ENCODE data around the gene TMEM14C. TPM values are rescaled to one million over a fixed set of nuclear protein-coding genes. Genes with fewer than 3 reads are reported as not detected.

The TMEM14C gene
- 10 to 100 TPM; 74.9 to 76.6 TPM for total RNA-seq

DNA sequence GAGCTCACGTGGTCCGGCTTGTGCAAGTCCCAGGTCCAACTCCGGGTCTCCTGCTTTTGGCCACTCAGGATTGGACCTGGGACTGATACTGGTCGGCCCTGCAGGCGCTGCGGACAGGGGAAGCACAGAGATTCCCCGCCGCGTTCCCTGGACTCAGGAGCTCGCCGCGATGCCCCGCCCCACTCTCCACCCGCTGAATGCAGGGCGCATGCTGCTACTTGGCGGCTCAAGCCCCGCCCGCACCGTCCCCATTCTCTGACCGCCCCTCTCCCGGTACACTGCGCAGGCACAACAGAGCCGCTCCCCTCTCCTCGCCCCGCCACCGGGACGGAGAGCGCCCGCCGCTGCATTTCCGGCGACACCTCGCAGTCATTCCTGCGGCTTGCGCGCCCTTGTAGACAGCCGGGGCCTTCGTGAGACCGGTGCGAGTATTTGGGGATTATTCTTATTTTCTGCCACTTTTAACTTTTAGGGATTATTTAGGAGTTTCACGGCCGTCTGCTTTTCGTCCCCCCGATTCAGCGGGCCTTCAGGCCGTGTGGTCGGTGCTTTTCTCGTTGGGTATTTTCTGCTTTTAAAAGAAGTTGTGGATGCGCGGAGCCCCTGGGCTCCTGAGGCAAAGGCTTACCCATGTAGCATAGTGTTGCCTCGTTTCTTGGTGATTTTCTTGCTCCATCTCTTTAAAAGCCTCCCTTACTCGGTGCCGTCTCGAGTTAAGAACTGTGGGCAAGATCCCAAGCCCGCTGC lies at the start of gene TMEM14C:
Gene TMEM14C (plus strand): TSS at position 251 of the 747 bp plus-strand sequence. CDS start 1,544 bp downstream, outside the sequence.
- Mint-ChIP-seq H3K36me3 (ENCODE audit: insufficient read depth in 2 of 2) (peaks cover 5 to 19% of the 10 kb centered on the region in 2 donors), H3K4me3 (peak within 1 kb of the TSS; percentile 94 to 96), H3K27ac (peak within 1 kb of the TSS; percentile 96), H3K4me1 (ENCODE audit: low read depth) (peaks cover 42% of the 10 kb centered on the region), H3K9me3 (peaks cover 3 to 5% of the 10 kb centered on the region in 2 donors), H3K27me3 (ENCODE audit: low read depth) (no peaks in the 10 kb centered on the region)
- peak; percentile 90 to 95 for ATAC-seq (replicated peaks in 1 of 2)
- DNase-seq, result peak; percentile 93 to 94

DNA sequence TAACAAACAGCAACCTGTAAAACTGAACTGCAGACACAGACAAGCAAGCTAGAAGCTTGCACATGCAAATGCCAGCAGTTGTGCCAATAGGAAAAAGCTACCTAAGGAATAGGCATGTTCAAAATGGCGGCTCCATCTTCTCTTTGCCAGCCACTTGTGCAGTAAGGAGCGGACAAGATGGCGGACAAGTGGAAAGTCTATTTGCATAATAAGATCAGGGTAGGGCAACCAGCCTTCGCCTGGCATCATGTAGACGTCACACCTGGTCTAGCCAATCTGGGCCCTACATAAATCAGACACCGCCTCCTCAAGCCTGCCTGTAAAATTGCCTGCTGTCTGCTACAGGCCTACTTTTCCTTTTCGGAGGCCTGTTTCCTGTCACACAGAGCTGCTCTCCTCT lies 46.5 kb upstream of the TMEM14C start:
- no peak for ATAC-seq (replicated peaks in 1 of 2)

DNA sequence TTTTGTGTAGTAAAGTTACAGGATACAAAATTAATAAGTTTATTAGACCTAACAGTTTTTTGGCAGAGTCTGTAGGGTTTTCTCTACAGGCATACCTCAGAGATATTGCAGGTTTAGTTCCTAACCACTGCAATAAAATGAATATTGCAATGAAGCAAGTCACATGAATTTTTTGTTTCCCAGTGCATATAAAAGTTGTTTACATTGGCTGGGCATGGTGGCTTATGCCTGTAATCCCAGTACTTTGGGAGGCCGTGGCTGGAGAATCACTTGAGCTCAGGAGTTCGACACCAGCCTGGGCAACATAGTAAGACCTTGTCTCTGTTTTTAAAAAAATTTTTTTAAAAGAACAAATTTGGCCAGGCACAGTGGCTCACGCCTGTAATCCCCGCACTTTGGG lies 44.4 kb upstream of the TMEM14C start:
- no peak for DNase-seq
- peaks cover 6% of the 10 kb centered on the region for H3K27me3 Mint-ChIP-seq (ENCODE audit: low read depth)
- no peak overlapping the region for H3K4me3 Mint-ChIP-seq
- peaks cover 15% of the 10 kb centered on the region for H3K4me1 Mint-ChIP-seq (ENCODE audit: low read depth)
- no peaks in the 10 kb centered on the region for H3K9me3 Mint-ChIP-seq
- H3K27ac Mint-ChIP-seq, result no peak overlapping the region
- ATAC-seq (replicated peaks in 1 of 2), result no peak
- H3K36me3 Mint-ChIP-seq (ENCODE audit: insufficient read depth in 2 of 2), result no peaks in the 10 kb centered on the region

More for the DNA sequence above, 46.5 kb upstream of the TMEM14C start:
- H3K4me3 Mint-ChIP-seq, result no peak overlapping the region
- DNase-seq, result no peak
- no peaks in the 10 kb centered on the region for H3K4me1 Mint-ChIP-seq (ENCODE audit: low read depth)
- H3K27ac Mint-ChIP-seq, result no peak overlapping the region
- peaks cover 11% of the 10 kb centered on the region for H3K27me3 Mint-ChIP-seq (ENCODE audit: low read depth)
- H3K9me3 Mint-ChIP-seq, result no peaks in the 10 kb centered on the region
- H3K36me3 Mint-ChIP-seq (ENCODE audit: insufficient read depth in 2 of 2), result no peaks in the 10 kb centered on the region

DNA sequence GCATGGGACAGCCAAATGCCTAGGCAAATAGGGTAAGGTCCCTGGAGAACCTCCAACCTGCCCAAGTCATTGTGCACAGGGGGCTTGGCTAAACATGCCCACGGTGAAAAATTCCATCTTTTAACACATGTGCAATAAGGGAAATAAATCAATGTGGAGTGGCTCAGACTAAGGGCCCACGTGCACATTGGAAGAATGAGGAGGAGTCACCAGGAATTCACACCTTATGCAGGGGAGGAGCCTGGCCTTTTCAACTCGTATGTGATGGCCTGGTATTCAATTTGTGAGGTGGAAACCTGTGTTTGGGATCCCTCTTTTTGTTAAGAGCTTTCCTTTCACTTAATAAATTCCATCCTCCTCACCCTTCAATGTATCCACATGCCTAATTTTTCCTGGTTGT lies 41.1 kb upstream of the TMEM14C start:
- Mint-ChIP-seq H3K27me3 (ENCODE audit: low read depth) (peaks cover 4% of the 10 kb centered on the region), H3K27ac (no peak overlapping the region), H3K4me1 (ENCODE audit: low read depth) (peaks cover 41% of the 10 kb centered on the region), H3K4me3 (no peak overlapping the region), H3K9me3 (no peaks in the 10 kb centered on the region), H3K36me3 (ENCODE audit: insufficient read depth in 2 of 2) (no peaks in the 10 kb centered on the region)
- ATAC-seq (replicated peaks in 1 of 2) (no peak), DNase-seq (no peak)

DNA sequence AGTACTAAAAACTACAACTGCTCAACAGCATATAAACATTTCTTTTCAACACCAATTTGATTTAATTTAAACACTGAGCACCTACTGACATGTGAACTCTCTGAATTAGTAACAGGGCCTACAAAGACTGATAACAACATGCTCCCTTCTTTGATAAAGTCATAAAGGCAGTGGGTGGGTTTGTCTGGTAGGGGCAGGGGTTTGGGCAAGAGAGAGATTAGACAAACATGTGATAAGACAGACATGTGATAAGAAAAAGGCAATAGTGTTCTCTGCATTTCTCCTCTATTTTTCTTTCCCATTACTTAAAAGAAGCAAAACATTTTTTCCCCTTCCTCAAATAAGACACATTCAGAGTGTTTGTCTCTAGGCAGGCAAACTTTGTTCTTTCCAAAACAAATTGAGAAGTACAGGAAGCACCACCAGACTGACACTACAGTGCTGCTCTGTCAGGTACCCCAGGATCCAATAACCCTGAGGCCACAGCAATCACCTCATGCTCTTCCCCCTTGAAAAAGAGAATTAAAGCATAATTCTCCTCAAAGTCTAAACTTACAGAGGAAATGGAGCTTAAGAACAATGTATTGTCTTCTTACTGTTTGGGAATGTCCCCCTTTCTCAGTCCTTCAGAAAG lies 40.4 kb upstream of the TMEM14C start:
- Mint-ChIP-seq H3K4me1 (ENCODE audit: low read depth) (peaks cover 41% of the 10 kb centered on the region), H3K27ac (peak overlapping the region; percentile 17), H3K4me3 (no peak overlapping the region), H3K36me3 (ENCODE audit: insufficient read depth in 2 of 2) (no peaks in the 10 kb centered on the region), H3K9me3 (no peaks in the 10 kb centered on the region), H3K27me3 (ENCODE audit: low read depth) (peaks cover 4% of the 10 kb centered on the region)
- no peak for ATAC-seq (replicated peaks in 1 of 2)
- DNase-seq, result no peak

DNA sequence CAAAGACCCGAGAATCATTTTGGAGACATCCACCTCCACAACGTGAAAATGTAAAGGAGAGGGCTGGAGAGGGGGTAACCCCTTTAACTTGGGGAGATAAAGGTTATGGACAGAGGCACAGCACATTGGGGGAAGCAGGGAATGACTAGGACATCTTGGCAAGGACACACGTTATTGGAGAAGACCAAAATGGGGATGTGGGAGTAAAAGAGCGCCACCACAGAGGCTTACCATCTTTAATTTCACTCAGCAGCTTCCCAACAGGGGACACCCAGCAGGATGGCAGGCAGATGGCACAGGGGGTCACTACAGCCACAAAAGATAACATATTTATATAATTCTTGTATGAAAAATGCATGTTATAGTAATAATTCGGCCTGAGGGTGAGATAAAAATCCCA lies 38.3 kb upstream of the TMEM14C start:
- DNase-seq (no peak), ATAC-seq (replicated peaks in 1 of 2) (no peak)
- no peaks in the 10 kb centered on the region for H3K9me3 Mint-ChIP-seq
- H3K27me3 Mint-ChIP-seq (ENCODE audit: low read depth), result peaks cover 4% of the 10 kb centered on the region
- no peaks in the 10 kb centered on the region for H3K36me3 Mint-ChIP-seq (ENCODE audit: insufficient read depth in 2 of 2)
- H3K4me3 Mint-ChIP-seq, result peak overlapping the region in 1 of 2 donors; percentile 57
- no peak overlapping the region for H3K27ac Mint-ChIP-seq
- H3K4me1 Mint-ChIP-seq (ENCODE audit: low read depth), result peaks cover 41% of the 10 kb centered on the region

DNA sequence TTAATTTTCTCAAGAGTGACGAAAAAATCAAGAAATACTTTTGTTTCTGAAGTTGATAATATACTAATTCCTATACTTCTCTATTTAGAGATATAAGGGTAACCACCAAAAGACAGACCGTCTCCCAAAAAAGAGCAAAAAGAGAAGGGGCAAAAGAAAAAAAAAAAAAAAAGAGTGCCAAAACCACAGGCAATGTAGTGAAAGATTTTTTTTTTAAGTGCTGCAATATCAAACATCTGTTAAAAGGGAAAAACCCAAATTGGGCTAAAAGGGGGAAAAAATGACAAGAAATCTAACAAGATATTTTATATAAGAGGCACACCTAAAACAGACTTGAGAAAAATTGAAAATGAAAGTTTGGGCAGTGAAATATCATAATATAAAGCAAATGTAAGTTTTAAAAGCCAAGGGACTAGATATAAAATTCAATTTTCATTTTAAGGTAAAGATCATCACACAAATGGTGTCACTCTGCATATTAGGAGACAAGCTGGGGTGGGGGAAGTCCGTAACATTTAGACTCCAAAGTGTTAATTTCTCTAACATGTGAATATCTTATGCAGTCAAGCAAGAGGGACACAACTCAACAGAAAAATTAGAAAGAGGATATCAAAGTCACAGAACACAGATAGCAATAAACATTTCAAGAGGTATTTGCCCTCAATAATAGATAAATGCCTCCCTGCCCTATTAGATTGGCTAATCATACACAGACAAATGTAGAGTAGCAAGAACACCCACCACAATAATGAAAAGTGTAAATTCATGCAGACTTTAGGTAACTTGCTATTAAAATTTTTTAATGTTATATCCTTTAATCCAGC lies 37.6 kb upstream of the TMEM14C start:
- DNase-seq (no peak), ATAC-seq (replicated peaks in 1 of 2) (no peak)
- Mint-ChIP-seq H3K4me3 (peak overlapping the region in 1 of 2 donors; percentile 57), H3K27me3 (ENCODE audit: low read depth) (peaks cover 4% of the 10 kb centered on the region), H3K4me1 (ENCODE audit: low read depth) (peaks cover 41% of the 10 kb centered on the region), H3K9me3 (no peaks in the 10 kb centered on the region), H3K27ac (no peak overlapping the region), H3K36me3 (ENCODE audit: insufficient read depth in 2 of 2) (no peaks in the 10 kb centered on the region)

DNA sequence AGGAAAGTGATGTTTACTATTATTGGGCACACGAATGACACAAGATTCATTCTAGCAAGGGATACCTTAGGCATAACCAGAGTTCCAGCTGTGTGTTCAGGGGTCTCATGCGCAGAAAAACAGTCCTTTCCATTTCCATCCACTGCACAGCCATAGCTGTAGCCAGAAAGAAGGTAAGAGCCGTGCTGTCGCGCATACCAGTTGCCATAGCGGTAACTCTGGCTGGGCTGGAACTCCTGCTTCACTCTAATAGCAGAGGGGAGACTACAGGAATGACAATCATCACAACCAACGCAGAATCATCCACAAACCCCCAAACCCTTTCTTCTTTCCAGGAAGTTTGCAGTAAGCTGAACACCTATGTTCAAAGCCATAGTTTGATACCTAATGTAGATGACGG lies 36.0 kb upstream of the TMEM14C start:
- Mint-ChIP-seq H3K36me3 (ENCODE audit: insufficient read depth in 2 of 2) (no peaks in the 10 kb centered on the region), H3K27me3 (ENCODE audit: low read depth) (peaks cover 4% of the 10 kb centered on the region), H3K9me3 (no peaks in the 10 kb centered on the region), H3K27ac (no peak overlapping the region), H3K4me3 (no peak overlapping the region), H3K4me1 (ENCODE audit: low read depth) (peaks cover 41% of the 10 kb centered on the region)
- DNase-seq (no peak), ATAC-seq (replicated peaks in 1 of 2) (no peak)

DNA sequence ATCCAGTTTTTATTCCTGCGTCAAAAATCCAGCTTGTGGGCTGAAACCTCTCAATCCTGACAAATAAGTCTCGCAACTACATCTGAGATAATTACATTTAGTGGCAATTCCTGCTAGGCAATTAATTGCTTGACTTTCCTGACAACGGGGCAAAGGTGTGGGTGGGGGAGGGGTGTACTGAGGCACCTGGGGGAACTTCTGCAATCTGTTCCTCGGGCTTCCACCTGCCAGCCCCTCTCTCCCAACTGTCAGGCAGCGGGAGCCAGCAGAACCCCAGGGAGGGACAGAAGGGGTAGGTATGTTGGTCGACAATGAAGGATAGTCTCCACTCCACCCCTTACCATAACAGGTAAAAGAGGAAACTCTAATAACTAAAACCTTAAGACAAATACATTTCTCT lies 35.3 kb upstream of the TMEM14C start:
- Mint-ChIP-seq H3K27ac (no peak overlapping the region), H3K4me3 (no peak overlapping the region), H3K4me1 (ENCODE audit: low read depth) (peaks cover 38% of the 10 kb centered on the region), H3K27me3 (ENCODE audit: low read depth) (peaks cover 4% of the 10 kb centered on the region), H3K36me3 (ENCODE audit: insufficient read depth in 2 of 2) (peaks cover 0 to under 1% of the 10 kb centered on the region in 2 donors), H3K9me3 (no peaks in the 10 kb centered on the region)
- DNase-seq (no peak), ATAC-seq (replicated peaks in 1 of 2) (no peak)

DNA sequence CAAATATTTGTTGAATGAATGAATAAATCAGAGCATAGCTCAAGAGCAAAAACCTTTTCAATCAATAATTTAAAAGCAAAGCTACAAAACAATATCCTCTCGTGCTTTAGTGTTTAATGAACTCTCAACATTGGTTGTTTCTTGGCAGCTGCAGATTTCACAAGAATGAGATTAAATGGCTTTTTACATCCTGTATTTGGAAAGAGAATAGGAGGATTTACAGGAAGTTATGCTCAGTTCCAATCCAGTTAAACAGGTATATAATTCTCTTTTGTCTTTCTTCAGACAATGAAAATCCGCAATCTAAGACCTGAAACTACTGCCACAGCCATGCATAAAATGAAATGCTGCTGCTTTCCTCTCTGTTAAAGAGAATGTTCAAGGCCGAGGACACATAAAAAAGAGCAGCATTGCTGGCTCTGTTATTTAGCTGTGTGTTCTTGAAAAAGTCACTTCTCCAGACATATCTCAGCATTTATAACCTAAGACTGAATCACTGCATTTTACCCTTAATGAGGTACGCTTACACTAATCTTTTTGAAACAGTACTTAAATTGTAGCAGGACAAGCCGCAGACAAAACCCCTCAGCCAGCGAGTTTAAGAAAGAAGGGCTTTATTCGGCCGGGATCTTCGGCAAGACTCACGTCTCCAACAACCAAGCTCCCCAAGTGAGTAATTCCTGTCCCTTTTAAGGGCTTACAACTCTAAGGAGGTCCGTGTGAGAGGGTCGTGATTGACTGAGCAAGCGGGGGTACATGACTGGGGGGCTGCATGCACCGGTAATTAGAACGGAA lies 32.0 kb upstream of the TMEM14C start:
- Mint-ChIP-seq H3K4me1 (ENCODE audit: low read depth) (peaks cover 26% of the 10 kb centered on the region), H3K9me3 (no peaks in the 10 kb centered on the region), H3K27me3 (ENCODE audit: low read depth) (no peaks in the 10 kb centered on the region), H3K27ac (no peak overlapping the region), H3K36me3 (ENCODE audit: insufficient read depth in 2 of 2) (peaks cover 8 to 15% of the 10 kb centered on the region in 2 donors), H3K4me3 (no peak overlapping the region)
- DNase-seq, result no peak
- ATAC-seq (replicated peaks in 1 of 2), result no peak

DNA sequence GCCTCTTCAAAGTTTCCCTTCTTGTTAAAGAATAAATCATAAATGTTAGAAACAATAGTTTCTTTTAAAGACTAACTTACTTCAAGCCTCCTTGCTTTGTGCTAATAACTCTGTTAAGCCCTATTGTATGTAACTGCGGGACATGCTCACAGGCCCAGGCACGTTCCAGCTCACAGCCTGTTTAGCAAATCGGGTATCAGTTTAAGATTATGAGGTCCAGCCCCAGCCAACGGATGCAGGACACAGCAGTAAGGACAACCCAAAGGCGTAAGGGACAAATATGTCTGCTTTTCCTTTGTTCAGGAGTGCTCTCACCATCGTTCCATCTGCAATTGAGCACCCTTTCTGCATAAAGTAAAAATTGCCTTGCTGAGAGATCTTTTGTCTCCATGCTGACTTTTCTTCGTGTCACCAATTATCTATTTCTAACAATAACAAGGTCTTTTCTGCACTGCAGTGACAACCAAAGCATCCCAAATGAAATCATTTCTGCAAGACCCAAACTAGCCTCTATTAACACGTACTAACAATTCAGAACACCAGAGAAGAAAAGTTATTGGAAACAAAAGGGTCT lies 29.8 kb upstream of the TMEM14C start:
- ATAC-seq (replicated peaks in 1 of 2) (no peak), DNase-seq (no peak)
- peaks cover 46% of the 10 kb centered on the region for H3K4me1 Mint-ChIP-seq (ENCODE audit: low read depth)
- no peaks in the 10 kb centered on the region for H3K27me3 Mint-ChIP-seq (ENCODE audit: low read depth)
- H3K27ac Mint-ChIP-seq, result peak overlapping the region; percentile 77
- no peaks in the 10 kb centered on the region for H3K9me3 Mint-ChIP-seq
- peak overlapping the region; percentile 88 to 95 for H3K4me3 Mint-ChIP-seq
- peaks cover 8 to 22% of the 10 kb centered on the region in 2 donors for H3K36me3 Mint-ChIP-seq (ENCODE audit: insufficient read depth in 2 of 2)

DNA sequence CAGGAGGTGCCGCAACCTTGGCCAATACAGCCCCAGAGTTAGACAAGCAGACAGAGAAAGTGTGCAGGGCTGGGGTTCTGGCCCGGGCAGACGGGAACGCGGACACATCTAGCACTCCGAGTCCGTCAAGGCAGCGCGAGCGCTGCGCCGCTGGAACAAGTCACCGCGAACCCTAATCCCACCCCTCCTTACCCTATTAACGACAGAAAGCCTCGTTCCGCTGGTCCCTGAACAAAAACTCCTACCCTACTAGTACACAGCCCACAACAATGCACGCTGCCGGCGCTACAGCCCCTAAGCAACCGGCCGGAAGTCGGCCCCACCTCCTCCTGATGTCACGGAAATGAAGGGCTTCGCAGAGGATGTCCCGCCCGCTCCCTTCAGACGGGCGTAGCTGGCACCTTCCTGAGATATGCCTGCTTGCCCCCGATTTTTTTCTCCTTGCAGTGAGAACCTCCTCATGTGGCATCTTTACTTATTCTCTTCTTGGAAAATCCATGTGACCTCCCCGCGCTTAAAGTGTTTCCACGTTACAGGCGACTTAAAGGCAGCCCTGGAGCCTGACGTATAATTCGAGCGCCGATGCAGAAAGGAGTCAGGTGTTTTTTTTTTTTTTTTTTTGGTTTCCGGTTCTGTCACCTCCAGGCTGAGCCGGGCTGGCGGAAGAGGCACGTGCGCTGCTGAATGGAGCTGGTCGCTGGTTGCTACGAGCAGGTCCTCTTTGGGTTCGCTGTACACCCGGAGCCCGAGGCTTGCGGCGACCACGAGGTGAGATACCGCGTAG lies 28.4 kb upstream of the TMEM14C start, which contains the start of the genes C6orf52 and PAK1IP1:
Gene C6orf52 (minus strand): TSS at position 315 of the 784 bp plus-strand sequence. CDS start 7,066 bp downstream, outside the sequence.
Gene PAK1IP1 (plus strand): TSS at position 671 of the 784 bp plus-strand sequence. CDS start 14 bp downstream, at position 685.
- Mint-ChIP-seq H3K9me3 (no peaks in the 10 kb centered on the region), H3K27me3 (ENCODE audit: low read depth) (no peaks in the 10 kb centered on the region), H3K4me1 (ENCODE audit: low read depth) (peaks cover 59% of the 10 kb centered on the region), H3K27ac (peak within 1 kb of the TSS; percentile 100), H3K4me3 (peak within 1 kb of the TSS; percentile 88 to 95), H3K36me3 (ENCODE audit: insufficient read depth in 2 of 2) (peaks cover 10 to 31% of the 10 kb centered on the region in 2 donors)
- ATAC-seq (replicated peaks in 1 of 2), result peak; percentile 97
- DNase-seq, result peak; percentile 90 to 94

Data from activated T-cell treated with anti-CD3 and anti-CD28 coated beads, Interleukin-2, amount 50 U/mL, for 72 hours (primary cell).